ENCODE measurements around the gene KIF18B. TPM values are rescaled to one million over a fixed set of nuclear protein-coding genes. Genes with fewer than 3 reads are reported as not detected.

Gene KIF18B
- total and polyA plus RNA-seq, 11 donors = 0.06 to 5.4 (median 0.30) TPM; not detected in 1

DNA sequence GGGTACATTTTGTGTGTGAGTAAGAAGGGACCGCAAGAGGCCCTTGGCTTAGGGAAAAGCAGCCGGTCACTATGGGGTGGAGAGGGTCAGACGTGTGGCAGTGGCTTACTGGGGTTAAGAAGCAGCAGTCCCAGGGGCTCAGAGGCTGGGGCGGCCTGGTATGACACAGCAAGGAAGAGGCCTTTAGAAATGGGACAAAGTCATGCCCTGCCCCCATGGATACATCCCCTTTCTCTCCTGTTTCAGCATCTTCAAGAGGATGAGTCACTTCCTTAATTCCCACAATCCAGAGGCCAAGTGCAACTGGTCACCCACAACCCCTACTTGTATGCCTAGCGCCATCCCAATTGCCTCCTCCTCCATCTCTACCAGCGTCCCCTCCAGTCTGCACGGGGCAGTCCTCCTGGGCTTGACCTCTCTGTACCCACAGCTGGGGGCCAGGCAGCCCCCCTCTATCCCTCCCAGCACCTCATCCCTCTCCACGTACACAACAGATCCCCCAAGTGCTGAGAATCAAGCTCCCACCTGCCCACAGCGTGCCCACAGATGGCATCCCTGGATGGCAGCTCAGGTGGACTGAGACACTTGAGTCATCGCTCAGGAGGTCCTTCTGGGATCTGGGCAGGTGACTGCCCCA is 41.4 kb downstream of the KIF18B start:
- Histone ChIP-seq H3K36me3 (no peaks in the 10 kb centered on the region), H3K9me3 (no peaks in the 10 kb centered on the region), H3K27me3 (no peaks in the 10 kb centered on the region), H3K4me1 (peaks cover 0 to 19% (median under 1%) of the 10 kb centered on the region in 12 donors), H3K4me3 (no peak overlapping the region), H3K27ac (no peak overlapping the region)
- 72 to 83% (median 80%) methylated on average over 10 of the region's 10 CpGs for WGBS, 4 donors
- no peak for DNase-seq
- intact Hi-C loops (cut with DNase I) = no loop called here
- no peak for TF ChIP-seq POLR2A (IDR thresholded peaks at IDR 0.05)
- TF ChIP-seq, protein P1, sequence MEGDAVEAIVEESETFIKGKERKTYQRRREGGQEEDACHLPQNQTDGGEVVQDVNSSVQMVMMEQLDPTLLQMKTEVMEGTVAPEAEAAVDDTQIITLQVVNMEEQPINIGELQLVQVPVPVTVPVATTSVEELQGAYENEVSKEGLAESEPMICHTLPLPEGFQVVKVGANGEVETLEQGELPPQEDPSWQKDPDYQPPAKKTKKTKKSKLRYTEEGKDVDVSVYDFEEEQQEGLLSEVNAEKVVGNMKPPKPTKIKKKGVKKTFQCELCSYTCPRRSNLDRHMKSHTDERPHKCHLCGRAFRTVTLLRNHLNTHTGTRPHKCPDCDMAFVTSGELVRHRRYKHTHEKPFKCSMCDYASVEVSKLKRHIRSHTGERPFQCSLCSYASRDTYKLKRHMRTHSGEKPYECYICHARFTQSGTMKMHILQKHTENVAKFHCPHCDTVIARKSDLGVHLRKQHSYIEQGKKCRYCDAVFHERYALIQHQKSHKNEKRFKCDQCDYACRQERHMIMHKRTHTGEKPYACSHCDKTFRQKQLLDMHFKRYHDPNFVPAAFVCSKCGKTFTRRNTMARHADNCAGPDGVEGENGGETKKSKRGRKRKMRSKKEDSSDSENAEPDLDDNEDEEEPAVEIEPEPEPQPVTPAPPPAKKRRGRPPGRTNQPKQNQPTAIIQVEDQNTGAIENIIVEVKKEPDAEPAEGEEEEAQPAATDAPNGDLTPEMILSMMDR (IDR thresholded peaks at IDR 0.05) = no peak
- no peak for ATAC-seq

GRCh38 chr17:44905006-44906000 is 42.3 kb downstream of the KIF18B start:
- ATAC-seq (no peak), DNase-seq (no peak)
- peaks cover 0 to 26% (median 1%) of the 10 kb centered on the region in 12 donors for H3K4me1 ChIP-seq
- no peak overlapping the region for H3K4me3 ChIP-seq
- no peak overlapping the region for H3K27ac ChIP-seq
- intact Hi-C loops (cut with DNase I) = no loop called here
- H3K9me3 ChIP-seq = no peaks in the 10 kb centered on the region
- H3K27me3 ChIP-seq = no peaks in the 10 kb centered on the region
- WGBS, 4 donors = 87 to 88% (median 87%) methylated on average over 9 of the region's 9 CpGs
- TF ChIP-seq POLR2A (IDR thresholded peaks at IDR 0.05) = no peak
- TF ChIP-seq, protein P1 (IDR thresholded peaks at IDR 0.05) = no peak
- H3K36me3 ChIP-seq = no peaks in the 10 kb centered on the region

- peaks cover 0 to 33% (median 8%) of the 10 kb centered on the region in 12 donors for H3K4me1 ChIP-seq
- no peaks in the 10 kb centered on the region for H3K9me3 ChIP-seq
- 92 to 96% (median 95%) methylated on average over 29 to 35 of the region's 35 CpGs for WGBS, 4 donors
- DNase-seq = no peak
- H3K27ac ChIP-seq = no peak overlapping the region
- intact Hi-C loops (cut with DNase I) = loop anchor here in 1 of 10 donors (5.0 kb wide), 1 partner anchor 118 kb away; no protein-coding TSS in a partner anchor
- H3K36me3 ChIP-seq = no peaks in the 10 kb centered on the region
- H3K4me3 ChIP-seq = no peak overlapping the region
- ATAC-seq = no peak
- no peaks in the 10 kb centered on the region for H3K27me3 ChIP-seq
- no peak for TF ChIP-seq POLR2A (IDR thresholded peaks at IDR 0.05)
- TF ChIP-seq, protein P1 (IDR thresholded peaks at IDR 0.05) = no peak
Measured at GRCh38 chr17:44904001-44904984, 43.3 kb downstream of the KIF18B start.

Data from heart left ventricle (tissue), 16 donors.